GM18498 (cell line): ENCODE results near the gene AP2A2.
"Not testable (repeated sequence)": the region's sequence is repeated elsewhere in the genome, so short reads cannot be mapped to it uniquely, and the experiment has no call there.

Source experiments
- ATAC-seq: cut with Tn5 transposase; IDR thresholded peaks from one replicate; pipeline ENCODE4 v1.9.1; 2021; ENCODE audit warnings: mild to moderate bottlenecking, moderate library complexity; ENCODE audit not compliant: unreplicated experiment

AP2A2 gene

GRCh38 chr11:1011320-1011698, 85.6 kb downstream of the AP2A2 start:
- no peak for ATAC-seq

- ATAC-seq: no peak
These were observed 86.6 kb downstream of the AP2A2 start for GRCh38 chr11:1012291-1012690.

- ATAC-seq: no peak
These were observed 87.3 kb downstream of the AP2A2 start for GRCh38 chr11:1012740-1013630.

- no peak for ATAC-seq
These were observed 87.9 kb downstream of the AP2A2 start for GRCh38 chr11:1013631-1013935.

GRCh38 chr11:1014276-1014675, 88.6 kb downstream of the AP2A2 start:
- no peak for ATAC-seq

- no peak for ATAC-seq
These were observed 89.4 kb downstream of the AP2A2 start for GRCh38 chr11:1015064-1015463.

- ATAC-seq: no peak
These were observed 90.3 kb downstream of the AP2A2 start for GRCh38 chr11:1015826-1016545.

GRCh38 chr11:1016610-1017126, 91.0 kb downstream of the AP2A2 start:
- not testable (repeated sequence) for ATAC-seq

GRCh38 chr11:1017269-1018005, 91.8 kb downstream of the AP2A2 start:
- ATAC-seq: no peak

- ATAC-seq: no peak
These were observed 92.4 kb downstream of the AP2A2 start for GRCh38 chr11:1018091-1018490.

- no peak for ATAC-seq
These were observed 93.7 kb downstream of the AP2A2 start for GRCh38 chr11:1019321-1019910.

- no peak for ATAC-seq
These were observed 94.7 kb downstream of the AP2A2 start for GRCh38 chr11:1020211-1020905.

GRCh38 chr11:1022411-1022810, 96.7 kb downstream of the AP2A2 start:
- ATAC-seq: no peak

GRCh38 chr11:1022908-1023810, 97.5 kb downstream of the AP2A2 start:
- no peak for ATAC-seq

GRCh38 chr11:1023811-1024596, 98.3 kb downstream of the AP2A2 start:
- no peak for ATAC-seq

- ATAC-seq: no peak
These were observed 99.1 kb downstream of the AP2A2 start for GRCh38 chr11:1024597-1025409.

GRCh38 chr11:1025410-1026162, 99.9 kb downstream of the AP2A2 start:
- ATAC-seq: no peak
